ENCODE measurements around the gene LY6G5B. TPM values are rescaled to one million over a fixed set of nuclear protein-coding genes. Genes with fewer than 3 reads are reported as not detected.

LY6G5B gene
- total RNA-seq, 1 experiment from 2014 or later, result 5.3 TPM

GRCh38 chr6:31642798-31643570 is 26.8 kb upstream of the LY6G5B start:
- H3K4me2 ChIP-seq (ENCODE audit: low read length), result no peak overlapping the region
- peaks cover 38% of the 10 kb centered on the region for H3K36me3 ChIP-seq (ENCODE audit: low read depth, low read length)
- TF ChIP-seq CTCF (conservative IDR thresholded peaks at IDR 0.05; ENCODE audit: low read depth, low read length), result no peak
- TF ChIP-seq EZH2 (IDR thresholded peaks at IDR 0.05; ENCODE audit: low read length, unreplicated experiment), result no peak
- no peak for TF ChIP-seq EZH2phosphoT487 (IDR thresholded peaks at IDR 0.05; ENCODE audit: borderline replicate concordance, low read length)
- H3K27ac ChIP-seq (ENCODE audit: low read length), result no peak overlapping the region
- H3K9me2 ChIP-seq (replicated peaks; ENCODE audit: low read length), result no peaks in the 10 kb centered on the region
- peaks cover 10% of the 10 kb centered on the region for H3F3A ChIP-seq (ENCODE audit: low read length, unreplicated experiment)
- H3K4me3 ChIP-seq (ENCODE audit: low read length), result no peak overlapping the region
- no peak overlapping the region for H2AFZ ChIP-seq (ENCODE audit: low read length)
- H3K9ac ChIP-seq (ENCODE audit: low read length), result no peak overlapping the region
- no peaks in the 10 kb centered on the region for H3K4me1 ChIP-seq (ENCODE audit: insufficient read depth, low read length)
- ATAC-seq, result no peak
- no peaks in the 10 kb centered on the region for H3K79me2 ChIP-seq (ENCODE audit: low read length)
- H3K9me3 ChIP-seq (ENCODE audit: low read length), result no peaks in the 10 kb centered on the region
- no peak for DNase-seq
- H4K20me1 ChIP-seq (ENCODE audit: low read length), result no peaks in the 10 kb centered on the region
- BruUV-seq (replicated peaks), result no TSS peak
- intact Hi-C loops (cut with micrococcal nuclease), result no loop called here
- POLR2A ChIA-PET (ENCODE audit: unreplicated experiment), result interaction anchor here (0.6 kb wide), 2 partner anchors 9 to 75 kb away, joined by 3 to 14 read pairs; partner anchors contain the start of gene BAG6
- no peaks in the 10 kb centered on the region for H3K27me3 ChIP-seq (ENCODE audit: low read length)
- CTCF ChIA-PET, result no interaction called here

- no peaks in the 10 kb centered on the region for H3K4me1 ChIP-seq (ENCODE audit: insufficient read depth, low read length)
- ATAC-seq, result no peak; the same call in 1 of the 2 replicates
- no peak overlapping the region for H3K27ac ChIP-seq (ENCODE audit: low read length)
- TF ChIP-seq EZH2 (IDR thresholded peaks at IDR 0.05; ENCODE audit: low read length, unreplicated experiment) (no peak), CTCF (conservative IDR thresholded peaks at IDR 0.05; ENCODE audit: low read depth, low read length) (0 out of 2 replicates have a peak, but pooled peaks have one; percentile 11), EZH2phosphoT487 (IDR thresholded peaks at IDR 0.05; ENCODE audit: borderline replicate concordance, low read length) (no peak)
- H2AFZ ChIP-seq (ENCODE audit: low read length), result no peak overlapping the region
- peaks cover 7% of the 10 kb centered on the region for H3F3A ChIP-seq (ENCODE audit: low read length, unreplicated experiment)
- no peaks in the 10 kb centered on the region for H3K9me2 ChIP-seq (replicated peaks; ENCODE audit: low read length)
- no peaks in the 10 kb centered on the region for H3K27me3 ChIP-seq (ENCODE audit: low read length)
- CTCF ChIA-PET, result no interaction called here
- no peak overlapping the region for H3K4me2 ChIP-seq (ENCODE audit: low read length)
- H3K9ac ChIP-seq (ENCODE audit: low read length), result no peak overlapping the region
- intact Hi-C loops (cut with micrococcal nuclease), result no loop called here
- H3K36me3 ChIP-seq (ENCODE audit: low read depth, low read length), result peaks cover 44% of the 10 kb centered on the region
- H4K20me1 ChIP-seq (ENCODE audit: low read length), result no peaks in the 10 kb centered on the region
- H3K9me3 ChIP-seq (ENCODE audit: low read length), result no peaks in the 10 kb centered on the region
- no peak overlapping the region for H3K4me3 ChIP-seq (ENCODE audit: low read length)
- BruUV-seq (replicated peaks), result no TSS peak
- POLR2A ChIA-PET (ENCODE audit: unreplicated experiment), result interaction anchor here (0.6 kb wide), 2 partner anchors 8 to 74 kb away, joined by 3 to 14 read pairs; partner anchors contain the start of gene BAG6
- no peak for DNase-seq
- peaks cover 2% of the 10 kb centered on the region for H3K79me2 ChIP-seq (ENCODE audit: low read length)
Measured at GRCh38 chr6:31643818-31644454, 25.8 kb upstream of the LY6G5B start.

GRCh38 chr6:31645325-31645724 is 24.5 kb upstream of the LY6G5B start:
- ChIA-PET POLR2A (ENCODE audit: unreplicated experiment) (no interaction called here), CTCF (no interaction called here)
- H2AFZ ChIP-seq (ENCODE audit: low read length), result no peak overlapping the region
- no peaks in the 10 kb centered on the region for H3K9me2 ChIP-seq (replicated peaks; ENCODE audit: low read length)
- no peak overlapping the region for H3K9ac ChIP-seq (ENCODE audit: low read length)
- no peaks in the 10 kb centered on the region; the same call in 1 of the 2 replicates for H4K20me1 ChIP-seq (ENCODE audit: low read length)
- DNase-seq (no peak), ATAC-seq (no peak)
- H3K27ac ChIP-seq (ENCODE audit: low read length), result no peak overlapping the region
- H3K4me3 ChIP-seq (ENCODE audit: low read length), result no peak overlapping the region
- H3K4me1 ChIP-seq (ENCODE audit: insufficient read depth, low read length), result no peaks in the 10 kb centered on the region
- peaks cover 53% of the 10 kb centered on the region for H3K36me3 ChIP-seq (ENCODE audit: low read depth, low read length)
- TF ChIP-seq CTCF (conservative IDR thresholded peaks at IDR 0.05; ENCODE audit: low read depth, low read length) (no peak), EZH2 (IDR thresholded peaks at IDR 0.05; ENCODE audit: low read length, unreplicated experiment) (no peak)
- H3K27me3 ChIP-seq (ENCODE audit: low read length), result no peaks in the 10 kb centered on the region
- BruUV-seq (replicated peaks), result no TSS peak
- no peak overlapping the region for H3K4me2 ChIP-seq (ENCODE audit: low read length)
- H3K9me3 ChIP-seq (ENCODE audit: low read length), result no peaks in the 10 kb centered on the region
- H3F3A ChIP-seq (ENCODE audit: low read length, unreplicated experiment), result no peaks in the 10 kb centered on the region
- intact Hi-C loops (cut with micrococcal nuclease), result no loop called here
- peaks cover 15% of the 10 kb centered on the region for H3K79me2 ChIP-seq (ENCODE audit: low read length)

Measured in PC-3 (cell line).